ENCODE data around the gene LRRC18.

Gene LRRC18

GRCh38 chr10:48880016-48880705 lies 59.5 kb downstream of the LRRC18 start:
- no peak for DNase-seq (ENCODE audit: low spot score)

- DNase-seq (ENCODE audit: low spot score) = no peak
Observed at GRCh38 chr10:48879451-48879850, 60.2 kb downstream of the LRRC18 start.

- no peak for DNase-seq (ENCODE audit: low spot score)
Observed at GRCh38 chr10:48878091-48878490, 61.5 kb downstream of the LRRC18 start.

- DNase-seq (ENCODE audit: low spot score) = no peak
Observed at GRCh38 chr10:48872234-48872633, 67.4 kb downstream of the LRRC18 start.

Data from RKO (cell line).